Activated naive CD4-positive, alpha-beta T cell treated with anti-CD3 and anti-CD28 coated beads, Interleukin-2, amount 10 ng/mL, durations not matched to agents 7 days and 5 days (primary cell): Measurements from ENCODE around the gene CSTPP1.
"Not testable (repeated sequence)": the region's sequence is repeated elsewhere in the genome, so short reads cannot be mapped to it uniquely, and the experiment has no call there.

Experiments used
- CTCF ChIA-PET: fragments of 350-600 bp; sonication (Branson Sonifier 250); formaldehyde crosslinking; loops from one replicate; lab custom pipeline; 2021; ENCODE audit warnings: antibody characterized with exemption; lab: Charles Lee
- DNase-seq: peaks from one replicate; pipeline ENCODE4 v3.0.0-alpha.2; 2020
- H3K27ac Mint-ChIP-seq: one replicate; pipeline ENCODE4 v1.8.0; 2021; ENCODE audit warnings: mild to moderate bottlenecking, moderate library complexity, mixed read lengths
- H3K27me3 Mint-ChIP-seq: one replicate; pipeline ENCODE4 v1.8.0; 2021; ENCODE audit warnings: mild to moderate bottlenecking, mixed read lengths
- H3K36me3 Mint-ChIP-seq: one replicate; pipeline ENCODE4 v1.8.0; 2021; ENCODE audit warnings: mixed read lengths
- H3K4me1 Mint-ChIP-seq: one replicate; pipeline ENCODE4 v1.8.0; 2021; ENCODE audit warnings: mixed read lengths
- H3K4me3 Mint-ChIP-seq: one replicate; pipeline ENCODE4 v1.8.0; 2021; ENCODE audit warnings: mild to moderate bottlenecking, moderate library complexity, mixed read lengths
- H3K9me3 Mint-ChIP-seq: one replicate; pipeline ENCODE4 v1.8.0; 2021; ENCODE audit warnings: mixed read lengths

Gene CSTPP1

DNA sequence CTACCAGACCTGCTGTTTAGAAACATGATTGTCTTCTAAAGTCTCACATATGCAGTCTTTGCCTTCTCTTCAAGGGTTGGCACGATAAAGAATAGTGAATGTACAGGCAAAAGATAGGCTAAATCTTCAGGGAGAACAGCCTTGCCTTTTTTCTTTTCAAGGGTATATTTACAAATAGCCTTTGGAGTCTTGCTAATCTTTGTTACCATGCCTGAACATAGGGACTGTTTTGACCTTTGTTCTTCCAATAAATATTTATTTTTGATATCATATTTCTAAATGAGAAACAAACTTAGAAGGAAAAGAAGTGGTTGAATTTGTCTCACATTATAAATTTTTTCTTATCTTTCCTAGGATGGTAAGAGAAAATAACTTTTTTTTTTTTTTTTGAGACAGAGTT lies 12.7 kb downstream of the CSTPP1 start:
- Mint-ChIP-seq H3K4me3 (no peak overlapping the region), H3K4me1 (peaks cover 16% of the 10 kb centered on the region), H3K27ac (no peak overlapping the region), H3K9me3 (no peaks in the 10 kb centered on the region), H3K36me3 (peaks cover 4% of the 10 kb centered on the region), H3K27me3 (no peaks in the 10 kb centered on the region)
- CTCF ChIA-PET, result interaction anchor here (1.3 kb wide), 1 partner anchor 204 kb away, joined by 4 read pairs; no protein-coding TSS in a partner anchor
- no peak for DNase-seq

- peak overlapping the region; percentile 83 for H3K27ac Mint-ChIP-seq
- no peak overlapping the region for H3K4me3 Mint-ChIP-seq
- H3K36me3 Mint-ChIP-seq, result peaks cover 4% of the 10 kb centered on the region
- no peaks in the 10 kb centered on the region for H3K9me3 Mint-ChIP-seq
- CTCF ChIA-PET, result no interaction called here
- DNase-seq, result no peak
- peaks cover 16% of the 10 kb centered on the region for H3K4me1 Mint-ChIP-seq
- no peaks in the 10 kb centered on the region for H3K27me3 Mint-ChIP-seq
These were observed 15.3 kb downstream of the CSTPP1 start for GRCh38 chr11:46951864-46952263.

GRCh38 chr11:46952553-46952952 lies 16.0 kb downstream of the CSTPP1 start:
- CTCF ChIA-PET, result no interaction called here
- DNase-seq, result no peak
- H3K4me3 Mint-ChIP-seq, result no peak overlapping the region
- H3K9me3 Mint-ChIP-seq, result no peaks in the 10 kb centered on the region
- peak overlapping the region; percentile 83 for H3K27ac Mint-ChIP-seq
- H3K36me3 Mint-ChIP-seq, result peaks cover 4% of the 10 kb centered on the region
- peaks cover 16% of the 10 kb centered on the region for H3K4me1 Mint-ChIP-seq
- no peaks in the 10 kb centered on the region for H3K27me3 Mint-ChIP-seq

DNA sequence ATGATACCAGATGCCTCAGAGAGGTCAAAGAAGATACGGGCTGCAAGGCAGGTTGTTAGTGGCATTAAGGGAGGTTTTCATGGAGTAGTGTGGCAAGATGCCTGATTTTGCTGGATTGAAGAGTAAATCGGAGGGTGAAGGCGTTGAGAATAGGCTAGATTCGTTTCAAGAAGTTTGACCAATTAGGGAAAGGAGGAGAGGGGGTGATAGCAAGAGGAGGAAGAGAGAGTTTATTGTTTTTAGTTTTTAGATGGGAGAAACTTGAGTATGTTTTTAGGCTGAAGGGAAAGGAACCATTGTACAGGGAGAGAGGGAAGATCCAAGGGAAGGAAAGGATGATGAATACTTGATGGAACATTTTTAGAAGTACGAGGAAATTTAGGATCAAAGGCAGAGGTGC lies 16.5 kb downstream of the CSTPP1 start:
- Mint-ChIP-seq H3K36me3 (peaks cover 4% of the 10 kb centered on the region), H3K27ac (peak overlapping the region; percentile 83), H3K4me3 (no peak overlapping the region), H3K9me3 (no peaks in the 10 kb centered on the region), H3K27me3 (no peaks in the 10 kb centered on the region), H3K4me1 (peaks cover 16% of the 10 kb centered on the region)
- CTCF ChIA-PET, result interaction anchor here (0.8 kb wide), 1 partner anchor 200 kb away, joined by 4 read pairs; no protein-coding TSS in a partner anchor
- DNase-seq, result no peak

DNA sequence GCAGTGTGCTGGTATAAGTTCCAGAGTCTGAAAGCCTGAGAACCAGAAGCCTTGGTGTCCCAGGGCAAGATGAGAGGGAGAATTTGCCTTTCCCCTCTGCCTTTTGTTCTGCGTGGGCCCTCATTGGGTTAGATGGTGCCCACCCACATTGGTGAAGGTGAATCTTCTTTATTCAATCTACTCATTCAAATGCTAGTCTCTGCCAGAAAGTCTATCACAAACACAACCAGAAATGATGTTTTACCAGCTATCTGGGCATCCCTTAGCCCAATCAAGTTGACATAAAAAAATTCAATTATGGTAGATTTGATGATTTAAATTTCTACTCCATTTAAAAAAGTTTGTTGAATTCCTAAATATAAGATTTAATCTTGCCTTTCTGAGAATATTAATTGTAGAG lies 22.2 kb downstream of the CSTPP1 start:
- Mint-ChIP-seq H3K9me3 (peaks cover 8% of the 10 kb centered on the region), H3K36me3 (peaks cover 11% of the 10 kb centered on the region), H3K4me1 (no peaks in the 10 kb centered on the region), H3K27ac (no peak overlapping the region), H3K4me3 (no peak overlapping the region), H3K27me3 (no peaks in the 10 kb centered on the region)
- CTCF ChIA-PET, result no interaction called here
- no peak for DNase-seq

DNA sequence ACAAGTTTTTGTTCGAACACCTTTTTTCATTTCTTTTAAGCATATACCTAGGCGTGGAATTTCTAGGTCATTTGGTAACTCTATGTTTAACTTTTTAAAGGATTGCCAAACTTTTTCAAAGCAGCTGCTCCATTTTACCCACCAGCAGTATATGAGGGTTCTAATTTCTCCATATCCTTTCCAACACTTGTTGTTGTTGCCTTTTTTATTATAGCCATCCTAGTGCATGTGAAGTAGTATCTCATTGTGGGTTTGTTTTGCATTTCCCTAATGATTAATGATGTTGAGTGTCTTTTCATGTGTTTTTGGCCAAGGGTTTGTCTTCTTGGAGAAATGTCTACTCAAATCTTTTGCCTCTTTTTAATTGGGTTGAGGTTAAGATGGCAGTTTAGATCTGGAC lies 24.5 kb downstream of the CSTPP1 start:
- Mint-ChIP-seq H3K9me3 (peaks cover 8% of the 10 kb centered on the region), H3K27ac (no peak overlapping the region)

DNA sequence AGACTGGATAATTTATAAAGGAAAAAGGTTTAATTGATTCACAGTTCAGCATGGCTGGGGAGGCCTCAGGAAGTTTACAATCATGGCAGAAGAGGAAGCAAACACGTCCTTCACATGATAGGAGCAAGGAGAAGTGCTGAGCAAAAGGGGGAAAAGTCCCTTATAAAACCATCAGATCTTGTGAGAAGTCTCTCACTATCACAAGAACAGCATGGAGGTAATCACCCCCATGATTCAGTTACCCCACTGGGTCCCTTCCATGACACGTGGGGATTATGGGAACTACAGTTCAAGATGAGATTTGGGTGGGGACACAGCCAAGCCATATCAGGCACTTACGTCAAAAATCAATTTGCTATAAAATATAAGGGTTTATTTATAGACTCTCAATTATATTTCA lies 25.3 kb downstream of the CSTPP1 start:
- peaks cover 11% of the 10 kb centered on the region for H3K36me3 Mint-ChIP-seq
- H3K4me3 Mint-ChIP-seq, H3K27me3 Mint-ChIP-seq, H3K9me3 Mint-ChIP-seq, H3K27ac Mint-ChIP-seq, CTCF ChIA-PET, DNase-seq, H3K4me1 Mint-ChIP-seq: not testable (repeated sequence)

More for the DNA sequence above, 24.5 kb downstream of the CSTPP1 start:
- no peak overlapping the region for H3K4me3 Mint-ChIP-seq
- no peaks in the 10 kb centered on the region for H3K4me1 Mint-ChIP-seq
- DNase-seq, result no peak
- peaks cover 11% of the 10 kb centered on the region for H3K36me3 Mint-ChIP-seq
- CTCF ChIA-PET, result no interaction called here
- H3K27me3 Mint-ChIP-seq, result no peaks in the 10 kb centered on the region

DNA sequence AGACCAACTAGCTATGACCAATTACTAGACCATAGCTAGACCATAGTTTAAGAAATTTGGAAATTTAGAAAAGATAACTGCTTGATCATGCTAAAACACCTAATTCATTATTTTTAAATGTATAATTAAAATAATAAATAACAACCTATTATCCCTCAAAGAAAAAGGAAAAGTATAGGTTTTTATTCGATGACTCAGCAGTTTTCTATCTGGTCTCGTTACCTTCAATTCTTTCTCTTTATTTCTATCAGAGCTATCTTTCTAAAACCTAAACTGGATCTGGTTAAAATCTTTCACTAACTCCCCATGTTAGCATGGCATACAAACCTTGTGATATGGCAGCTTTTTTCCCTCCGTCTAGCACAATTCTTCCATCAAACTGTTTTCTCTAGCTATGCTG lies 27.3 kb downstream of the CSTPP1 start:
- no peak overlapping the region for H3K4me3 Mint-ChIP-seq
- H3K27me3 Mint-ChIP-seq, result no peaks in the 10 kb centered on the region
- peaks cover 8% of the 10 kb centered on the region for H3K9me3 Mint-ChIP-seq
- H3K4me1 Mint-ChIP-seq, result no peaks in the 10 kb centered on the region
- no peak overlapping the region for H3K27ac Mint-ChIP-seq
- H3K36me3 Mint-ChIP-seq, result peaks cover 11% of the 10 kb centered on the region
- DNase-seq, result no peak
- CTCF ChIA-PET, result no interaction called here

- no peak overlapping the region for H3K4me3 Mint-ChIP-seq
- H3K4me1 Mint-ChIP-seq, result no peaks in the 10 kb centered on the region
- H3K9me3 Mint-ChIP-seq, result no peaks in the 10 kb centered on the region
- DNase-seq, result no peak
- no peak overlapping the region for H3K27ac Mint-ChIP-seq
- no peaks in the 10 kb centered on the region for H3K27me3 Mint-ChIP-seq
- H3K36me3 Mint-ChIP-seq, result no peaks in the 10 kb centered on the region
- CTCF ChIA-PET, result interaction anchor here (0.6 kb wide), 1 partner anchor 172 kb away, joined by 3 read pairs; no protein-coding TSS in a partner anchor
These were observed 30.2 kb downstream of the CSTPP1 start for GRCh38 chr11:46966773-46967172.

DNA sequence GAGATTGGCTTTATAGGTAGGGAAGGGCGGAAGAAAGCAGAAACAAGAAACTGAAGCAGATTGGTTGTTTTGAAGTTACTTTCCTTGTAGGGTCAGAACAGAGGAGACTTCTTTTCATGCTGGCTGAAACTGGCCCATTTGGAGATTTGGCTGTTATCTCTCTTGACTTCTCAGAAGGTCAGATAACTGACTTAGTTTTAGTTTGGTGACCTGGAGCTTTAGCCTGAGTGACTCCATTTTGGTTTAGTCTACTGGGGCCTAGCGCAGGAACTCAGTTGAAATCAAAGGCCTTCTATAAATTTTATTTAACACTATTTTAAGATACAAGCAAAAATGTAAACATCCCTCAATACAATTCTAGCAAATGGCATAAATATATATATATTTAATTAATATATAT lies 31.4 kb downstream of the CSTPP1 start:
- H3K9me3 Mint-ChIP-seq, result no peaks in the 10 kb centered on the region
- DNase-seq, result no peak
- H3K27ac Mint-ChIP-seq, result no peak overlapping the region
- no peak overlapping the region for H3K4me3 Mint-ChIP-seq
- CTCF ChIA-PET, result interaction anchor here (0.5 kb wide), 1 partner anchor 653 kb away, joined by 3 read pairs; no protein-coding TSS in a partner anchor
- no peaks in the 10 kb centered on the region for H3K27me3 Mint-ChIP-seq
- no peaks in the 10 kb centered on the region for H3K4me1 Mint-ChIP-seq
- H3K36me3 Mint-ChIP-seq, result no peaks in the 10 kb centered on the region

DNA sequence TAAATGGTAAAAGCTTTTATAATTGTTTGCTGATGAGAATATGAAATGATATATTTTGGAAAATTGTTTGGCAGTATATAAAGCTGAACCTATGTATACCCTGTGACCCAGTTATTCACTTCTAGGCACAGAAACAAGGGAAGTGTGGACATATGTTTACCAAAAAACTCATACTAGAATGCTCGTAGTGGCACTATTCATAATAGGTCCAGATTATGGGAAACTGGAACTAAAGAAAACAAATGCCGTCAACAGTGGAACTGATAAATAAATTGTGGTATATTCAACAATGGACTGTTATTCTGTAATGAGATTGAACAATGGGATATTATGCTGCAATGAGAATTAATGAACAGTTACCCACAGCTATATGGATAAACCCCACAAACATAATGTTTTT lies 32.8 kb downstream of the CSTPP1 start:
- H3K4me3 Mint-ChIP-seq, result no peak overlapping the region
- no peaks in the 10 kb centered on the region for H3K9me3 Mint-ChIP-seq
- no peaks in the 10 kb centered on the region for H3K4me1 Mint-ChIP-seq
- CTCF ChIA-PET, result no interaction called here
- no peaks in the 10 kb centered on the region for H3K27me3 Mint-ChIP-seq
- H3K27ac Mint-ChIP-seq, result no peak overlapping the region
- DNase-seq, result no peak
- no peaks in the 10 kb centered on the region for H3K36me3 Mint-ChIP-seq

DNA sequence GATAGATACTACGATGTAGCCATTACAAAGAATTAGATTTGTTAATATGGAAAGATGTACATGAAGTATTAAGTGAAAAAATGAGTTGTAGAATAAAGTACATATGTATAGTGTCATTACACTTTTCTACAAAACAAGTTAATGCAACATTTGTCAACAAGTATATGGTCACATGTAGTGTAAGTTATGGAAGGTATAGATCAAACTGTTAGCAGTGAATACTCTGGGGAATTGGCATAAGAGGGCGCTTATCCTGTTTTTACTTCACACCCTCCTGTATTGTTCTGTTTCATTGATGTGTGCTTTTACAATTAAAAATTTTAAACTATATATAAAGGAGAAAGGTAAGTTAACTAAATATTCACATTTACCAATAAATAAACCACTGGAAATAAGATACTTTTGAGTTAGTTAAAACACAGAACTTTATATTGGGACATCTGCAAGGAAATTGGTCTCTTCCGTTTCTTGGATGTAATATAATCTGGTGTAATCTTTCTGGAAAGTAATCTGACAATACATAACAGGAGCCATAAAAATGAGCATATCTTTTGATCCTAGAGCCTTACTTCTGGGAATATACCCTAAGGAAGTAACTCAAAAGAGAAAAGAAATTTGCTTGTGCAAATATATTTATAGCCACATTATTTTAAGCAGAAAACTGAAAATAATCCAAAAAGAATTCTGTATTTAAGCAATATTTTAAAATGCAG lies 34.5 kb downstream of the CSTPP1 start:
- Mint-ChIP-seq H3K9me3 (no peaks in the 10 kb centered on the region), H3K36me3 (no peaks in the 10 kb centered on the region), H3K27me3 (no peaks in the 10 kb centered on the region), H3K4me3 (no peak overlapping the region), H3K27ac (no peak overlapping the region), H3K4me1 (no peaks in the 10 kb centered on the region)
- CTCF ChIA-PET, result no interaction called here
- DNase-seq, result no peak

GRCh38 chr11:46972343-46972742 lies 35.8 kb downstream of the CSTPP1 start:
- Mint-ChIP-seq H3K4me3 (no peak overlapping the region), H3K27me3 (no peaks in the 10 kb centered on the region), H3K4me1 (no peaks in the 10 kb centered on the region), H3K36me3 (no peaks in the 10 kb centered on the region), H3K27ac (no peak overlapping the region), H3K9me3 (no peaks in the 10 kb centered on the region)
- CTCF ChIA-PET, result no interaction called here
- no peak for DNase-seq

- no peak overlapping the region for H3K4me3 Mint-ChIP-seq
- H3K4me1 Mint-ChIP-seq, result no peaks in the 10 kb centered on the region
- H3K27me3 Mint-ChIP-seq, result no peaks in the 10 kb centered on the region
- no peak overlapping the region for H3K27ac Mint-ChIP-seq
- no peaks in the 10 kb centered on the region for H3K36me3 Mint-ChIP-seq
- CTCF ChIA-PET, result no interaction called here
- no peak for DNase-seq
- no peaks in the 10 kb centered on the region for H3K9me3 Mint-ChIP-seq
These were observed 36.3 kb downstream of the CSTPP1 start for GRCh38 chr11:46972821-46973220.

GRCh38 chr11:46976182-46976854 lies 39.8 kb downstream of the CSTPP1 start:
- no peak for DNase-seq
- no peak overlapping the region for H3K4me3 Mint-ChIP-seq
- no peaks in the 10 kb centered on the region for H3K9me3 Mint-ChIP-seq
- H3K4me1 Mint-ChIP-seq, result peaks cover 7% of the 10 kb centered on the region
- peaks cover 2% of the 10 kb centered on the region for H3K36me3 Mint-ChIP-seq
- CTCF ChIA-PET, result interaction anchor here (0.9 to 1.3 kb wide), 2 partner anchors 11 to 29 kb away, joined by 3 read pairs; no protein-coding TSS in a partner anchor
- no peak overlapping the region for H3K27ac Mint-ChIP-seq
- no peaks in the 10 kb centered on the region for H3K27me3 Mint-ChIP-seq
